GM21825 (cell line): ENCODE measurements around the gene ABCG1.
A peak's percentile ranks its signal among the peaks of the same experiment; 100 is the strongest.

Experiments used
- ATAC-seq: cut with Tn5 transposase; IDR thresholded peaks from one replicate; pipeline ENCODE4 v1.9.1; 2021; ENCODE audit warnings: mild to moderate bottlenecking, moderate library complexity; ENCODE audit not compliant: unreplicated experiment

ABCG1 gene

DNA sequence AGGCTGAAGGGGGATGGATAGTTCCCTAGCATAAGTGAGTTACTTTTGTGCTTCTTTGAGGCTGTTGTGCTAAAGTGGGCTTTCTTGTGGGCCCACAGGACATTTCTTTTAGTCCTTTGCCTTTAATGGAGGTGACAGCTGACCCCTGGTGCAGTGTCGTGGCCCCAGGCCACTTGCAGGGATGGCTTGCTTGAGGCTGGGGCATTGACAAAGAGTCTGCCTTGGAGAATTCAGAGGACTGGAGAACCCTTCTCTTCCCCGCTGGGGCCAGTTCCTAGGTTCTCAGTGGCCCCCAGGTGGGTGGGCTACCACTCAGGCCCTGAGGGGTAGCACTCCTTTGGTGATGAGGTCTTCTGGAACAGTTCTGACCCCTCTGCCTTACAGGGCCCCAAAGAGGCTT, 12.8 kb downstream of the ABCG1 start:
- ATAC-seq, result no peak

DNA sequence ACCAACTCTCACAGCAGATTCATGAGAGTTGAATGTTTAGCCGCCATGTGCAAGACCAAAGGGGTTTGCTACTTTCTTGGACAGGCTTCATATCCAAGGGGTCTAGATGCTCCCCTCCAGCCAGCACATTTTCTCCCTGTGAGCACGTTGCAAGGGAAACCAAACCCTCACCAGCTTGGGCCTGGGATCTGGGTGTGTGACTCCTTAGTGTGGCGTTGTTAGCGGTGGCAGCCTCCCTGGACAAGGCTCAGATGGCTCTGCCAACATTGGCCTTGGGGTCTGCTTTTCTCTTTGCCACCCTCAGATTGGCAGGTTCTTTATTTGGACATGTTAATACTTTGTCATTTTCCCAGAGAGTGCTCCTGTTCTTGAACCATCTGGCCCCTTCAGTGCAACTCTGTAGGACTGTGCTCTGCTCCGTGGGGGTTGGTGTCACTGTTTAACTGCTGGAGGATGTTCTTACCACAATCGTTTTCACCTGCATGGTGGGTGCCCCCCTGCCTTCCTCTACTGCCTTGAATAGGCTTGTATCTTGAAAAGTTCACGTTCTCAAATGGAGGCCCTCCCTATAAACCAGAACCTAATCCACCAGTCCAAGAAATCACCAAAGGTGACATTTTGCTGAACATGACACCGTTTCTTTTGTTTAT, 13.4 kb downstream of the ABCG1 start:
- no peak for ATAC-seq

- ATAC-seq, result peak; percentile 41
Observed at GRCh38 chr21:42233067-42233961, 14.4 kb downstream of the ABCG1 start.

DNA sequence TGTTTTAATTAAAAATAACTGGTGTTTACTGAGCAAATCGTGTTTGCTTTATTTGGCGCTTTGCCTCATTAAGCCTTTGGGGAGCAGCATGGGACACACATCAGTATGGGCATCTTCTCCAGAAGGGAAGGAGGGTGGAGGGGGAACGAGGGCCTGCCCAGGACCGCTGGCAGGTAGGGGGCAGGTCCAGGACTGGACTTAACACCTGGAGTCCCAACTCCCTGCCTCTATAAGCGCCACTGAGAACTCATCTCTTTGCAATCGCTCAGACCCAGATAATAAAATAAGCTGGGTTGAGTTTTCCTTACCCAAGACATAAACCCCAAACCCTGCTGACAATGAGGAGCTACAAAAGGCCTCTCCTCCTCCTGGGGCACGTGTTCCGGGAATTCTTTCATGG, 15.1 kb downstream of the ABCG1 start:
- no peak for ATAC-seq

DNA sequence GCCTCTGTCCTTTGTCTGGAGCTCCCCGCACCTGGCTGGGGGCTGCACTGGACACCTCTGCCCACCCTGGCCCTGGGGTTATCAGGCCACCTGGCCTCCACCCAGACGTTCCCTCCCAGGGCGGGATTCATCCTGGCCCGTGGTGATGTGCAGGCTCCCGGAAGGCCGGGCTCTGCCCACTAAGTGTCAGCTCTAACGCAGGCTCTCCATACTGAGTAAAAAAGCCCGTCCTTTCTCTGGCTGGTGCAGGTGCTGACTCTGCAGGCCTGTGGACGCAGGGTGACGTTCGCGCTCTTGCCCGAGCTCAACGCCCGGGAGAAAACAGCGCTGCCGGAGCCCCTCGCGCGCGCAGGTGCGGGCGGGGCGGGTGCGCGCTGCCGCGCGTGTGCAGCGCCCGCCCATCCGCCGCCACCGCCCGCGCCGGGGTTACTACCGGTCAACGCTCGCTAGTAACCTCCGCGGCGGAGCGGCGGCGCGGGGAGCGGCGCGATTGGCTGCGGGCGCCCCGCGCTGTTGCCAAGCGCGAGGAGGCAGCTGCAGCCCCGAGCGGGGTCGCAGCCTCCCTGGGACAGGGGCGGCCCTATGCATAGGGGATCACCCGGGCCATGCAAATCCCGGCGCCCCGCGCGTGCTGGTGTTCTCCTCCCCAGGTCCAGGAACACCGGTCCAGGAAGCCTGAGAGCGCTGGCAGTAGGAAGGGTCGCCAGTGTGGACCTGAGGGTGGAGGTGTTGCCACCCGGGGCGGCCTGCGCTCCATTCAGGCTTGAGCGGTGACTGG, 15.7 kb downstream of the ABCG1 start:
- ATAC-seq, result no peak

- no peak for ATAC-seq
Observed at GRCh38 chr21:42235593-42235992, 16.7 kb downstream of the ABCG1 start.

- no peak for ATAC-seq
Observed at GRCh38 chr21:42236014-42236413, 17.1 kb downstream of the ABCG1 start.

GRCh38 chr21:42236693-42237092, 17.8 kb downstream of the ABCG1 start:
- ATAC-seq, result no peak

- ATAC-seq, result no peak
Observed at GRCh38 chr21:42237161-42237560, 18.2 kb downstream of the ABCG1 start.

GRCh38 chr21:42237577-42237976, 18.6 kb downstream of the ABCG1 start:
- ATAC-seq, result no peak

DNA sequence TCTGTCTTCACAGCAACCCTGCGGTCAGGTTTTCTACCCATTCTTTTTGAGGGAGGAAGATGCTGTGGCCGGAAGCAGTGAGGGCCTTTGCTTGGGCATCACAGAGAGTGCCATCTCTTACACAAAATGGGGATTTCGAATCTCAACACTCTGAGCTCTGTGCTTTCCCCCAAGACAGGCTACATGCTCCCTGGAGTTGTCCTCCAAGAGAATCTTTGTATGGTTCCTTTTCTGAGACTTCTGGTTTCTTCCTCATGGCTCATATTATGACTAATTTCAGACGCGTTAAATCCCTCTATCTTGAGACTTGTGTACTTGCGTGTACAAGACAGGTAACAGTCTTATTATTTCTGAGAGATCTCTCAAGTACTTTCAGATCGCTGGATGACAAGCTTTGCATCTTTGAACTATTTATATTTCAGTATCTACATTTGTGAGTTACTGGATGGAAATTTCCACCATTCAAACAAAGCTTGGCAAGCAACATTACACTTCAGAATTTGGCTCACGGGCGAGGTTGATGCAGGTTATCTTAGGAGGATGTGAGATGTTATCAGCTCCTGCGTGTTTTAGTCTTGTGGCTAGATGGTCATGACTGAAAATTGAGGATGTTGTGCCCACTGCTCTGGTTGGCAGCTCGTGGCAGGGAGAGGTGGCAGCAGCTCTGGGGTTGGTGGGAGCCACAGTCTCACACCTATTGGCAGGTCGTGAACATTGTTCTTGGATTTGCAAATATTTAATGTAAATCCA, 19.4 kb downstream of the ABCG1 start:
- no peak for ATAC-seq

DNA sequence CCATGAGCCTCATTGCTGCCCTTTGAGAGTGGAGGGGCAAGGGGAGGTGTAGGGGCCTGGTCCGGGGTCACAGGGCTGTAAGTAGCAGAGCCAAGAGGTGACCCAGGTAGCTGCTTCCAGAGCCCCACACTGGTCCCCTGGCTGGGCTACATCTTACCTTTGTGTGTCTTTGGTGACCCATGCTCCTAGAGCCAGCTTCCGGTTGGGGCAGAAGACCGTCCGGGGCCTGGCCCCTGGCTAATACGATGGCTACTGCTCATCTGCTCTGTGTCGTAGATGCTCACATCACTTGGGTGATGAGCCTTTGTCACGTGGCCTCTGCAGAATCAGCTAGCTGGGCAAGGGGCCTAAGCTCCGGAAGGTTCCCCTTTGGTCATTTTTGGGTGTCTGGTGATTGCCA, 20.6 kb downstream of the ABCG1 start:
- no peak for ATAC-seq

DNA sequence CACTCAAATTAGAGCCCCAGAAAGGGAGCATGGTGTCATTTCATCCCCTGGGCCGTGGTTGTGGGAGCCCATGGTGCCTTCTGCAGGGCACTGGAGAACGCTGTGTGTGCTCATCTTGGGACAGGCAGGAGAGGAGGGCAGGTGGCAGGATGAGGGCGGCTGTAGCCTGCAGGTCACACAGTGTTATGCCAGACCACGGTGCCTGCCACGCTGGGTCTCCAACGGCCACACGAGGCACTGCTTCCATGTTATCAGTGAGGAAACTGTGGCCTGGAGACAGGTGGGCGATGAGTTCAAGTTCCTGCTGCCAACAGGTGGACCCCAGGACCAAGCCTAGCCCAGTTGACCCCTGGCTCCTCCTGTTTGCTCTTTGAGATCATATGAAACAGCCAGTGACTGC, 21.0 kb downstream of the ABCG1 start:
- no peak for ATAC-seq

- ATAC-seq, result no peak
Observed at GRCh38 chr21:42242611-42243010, 23.7 kb downstream of the ABCG1 start.

GRCh38 chr21:42243026-42243425, 24.1 kb downstream of the ABCG1 start:
- ATAC-seq, result no peak

DNA sequence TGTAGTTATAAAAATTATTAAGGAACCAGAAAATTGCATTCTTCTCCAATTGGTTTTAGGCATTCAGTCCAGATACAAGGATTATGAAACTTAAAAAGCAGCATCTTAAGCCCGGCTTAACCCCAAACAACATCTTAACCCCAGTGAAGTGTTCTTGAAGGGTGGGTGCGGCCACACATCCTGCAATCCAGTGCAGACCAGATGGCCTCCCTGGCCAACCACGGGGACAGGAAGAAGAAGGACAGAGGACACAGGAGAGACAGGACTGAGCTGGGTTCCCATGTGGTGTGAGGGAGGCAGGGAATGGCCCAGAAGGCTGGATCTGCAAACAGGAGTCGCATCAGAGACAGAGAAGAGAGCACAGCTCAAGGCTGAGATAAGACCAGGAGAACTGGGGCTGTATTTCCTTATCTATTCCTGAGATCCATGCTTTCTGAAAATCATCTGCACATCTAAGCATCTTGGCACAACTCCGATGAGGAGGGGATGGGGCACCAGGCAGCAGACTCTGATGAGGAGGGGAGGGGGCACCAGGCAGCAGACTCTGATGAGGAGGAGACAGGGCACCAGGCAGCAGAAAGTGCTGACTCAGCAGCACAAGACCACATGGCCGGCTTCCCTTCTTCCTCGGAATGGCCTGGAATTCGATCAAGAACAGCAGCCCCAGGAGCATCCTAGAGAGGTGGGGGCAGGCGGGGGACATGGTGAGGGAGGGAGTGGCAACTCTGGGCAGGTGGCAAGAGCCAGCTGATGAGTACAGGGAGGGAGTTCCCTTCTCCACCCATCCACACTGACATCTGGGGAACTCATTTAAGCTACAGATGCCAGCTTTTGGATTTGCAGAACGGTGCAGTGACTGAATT, 26.6 kb downstream of the ABCG1 start:
- no peak for ATAC-seq

GRCh38 chr21:42247716-42248115, 28.8 kb downstream of the ABCG1 start:
- no peak for ATAC-seq

- ATAC-seq, result no peak
Observed at GRCh38 chr21:42248241-42248640, 29.3 kb downstream of the ABCG1 start.

DNA sequence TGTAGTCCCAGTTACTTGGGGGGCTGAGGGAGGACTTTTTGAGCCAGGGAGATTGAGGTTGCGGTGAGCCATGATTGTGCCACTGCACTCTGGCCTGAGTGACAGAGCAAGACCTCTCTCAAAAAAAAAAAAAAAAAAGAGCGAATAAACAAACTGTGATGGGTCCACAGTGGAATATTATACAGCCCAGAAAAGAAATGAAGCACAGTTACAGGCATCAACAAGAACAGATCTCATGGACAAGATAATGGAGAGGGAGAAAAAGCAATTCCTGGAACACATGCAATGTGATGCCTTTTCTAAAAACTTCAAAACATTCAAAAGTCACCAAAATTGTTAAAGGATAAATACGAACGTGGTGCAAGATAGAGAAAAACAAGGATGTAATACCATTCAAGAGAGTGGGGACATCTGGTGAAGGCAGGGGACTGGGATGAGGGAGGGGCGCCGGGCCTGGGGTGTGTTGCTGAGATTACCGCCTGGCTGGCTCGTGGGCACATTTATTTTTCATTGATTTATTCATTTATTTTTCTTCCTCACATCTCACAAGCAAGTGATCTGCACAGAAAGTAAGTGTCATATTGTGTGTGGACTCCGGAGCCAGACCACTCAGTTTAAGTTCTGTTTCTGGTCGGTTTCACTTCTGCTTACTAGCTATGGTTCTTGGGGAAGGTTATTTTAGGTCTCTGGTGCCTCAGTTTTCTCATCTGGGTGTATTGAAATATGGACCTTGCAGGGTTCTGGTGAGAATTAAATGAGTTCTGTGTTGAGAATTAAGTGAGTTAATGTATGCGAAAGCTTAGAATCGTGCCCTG, 30.1 kb downstream of the ABCG1 start:
- ATAC-seq, result no peak
